ENCODE results near the gene ARHGAP8. TPM values are rescaled to one million over a fixed set of nuclear protein-coding genes. Genes with fewer than 3 reads are reported as not detected.

Gene ARHGAP8
- total and polyA plus RNA-seq, 8 donors, result 7.8 to 63.6 (median 11.3) TPM

DNA sequence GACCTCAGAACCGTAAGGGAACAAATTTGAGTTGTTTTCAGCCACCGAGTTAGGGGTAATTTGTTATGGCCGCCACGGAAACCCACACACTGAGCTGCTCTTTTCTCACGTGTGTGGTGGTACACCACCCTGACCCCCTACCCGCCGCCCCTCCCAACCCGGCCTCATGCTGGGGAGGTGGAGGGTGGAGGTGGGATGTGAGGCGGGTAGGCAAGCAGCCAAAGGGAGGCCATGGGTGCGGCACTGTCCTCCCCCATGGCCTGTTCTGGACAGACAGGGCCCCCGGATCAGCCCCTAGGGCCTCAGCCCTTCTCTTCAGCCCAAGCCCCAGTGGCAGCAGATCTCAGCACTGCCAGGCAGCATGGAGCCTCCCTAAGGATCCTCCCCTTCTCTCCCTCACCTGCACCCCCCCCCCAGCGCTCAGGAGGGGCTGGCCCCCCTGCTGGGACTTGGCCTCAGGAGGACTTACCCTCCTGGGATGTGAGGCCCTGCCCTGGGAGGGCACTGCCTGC is 42.4 kb upstream of the ARHGAP8 start:
- DNase-seq, result no peak
- TF ChIP-seq CTCF (IDR thresholded peaks at IDR 0.05) (no peak), POLR2A (IDR thresholded peaks at IDR 0.05) (no peak), EP300 (IDR thresholded peaks at IDR 0.05) (no peak), POLR2AphosphoS5 (IDR thresholded peaks at IDR 0.05) (no peak)
- intact Hi-C loops (cut with DNase I; ENCODE audit: low total_unique reads), result no loop called here
- Histone ChIP-seq H3K4me1 (peaks cover 11 to 22% (median 16%) of the 10 kb centered on the region in 4 donors), H3K27ac (peak overlapping the region in 3 of 5 donors; percentile 44 to 66 (median 56)), H3K36me3 (peaks cover 0 to 5% (median 4%) of the 10 kb centered on the region in 4 donors), H3K9me3 (no peaks in the 10 kb centered on the region), H3K4me3 (no peak overlapping the region), H3K27me3 (no peaks in the 10 kb centered on the region)
- 79 to 100% (median 82%) methylated on average over 2 to 12 of the region's 12 CpGs for WGBS, 5 donors

DNA sequence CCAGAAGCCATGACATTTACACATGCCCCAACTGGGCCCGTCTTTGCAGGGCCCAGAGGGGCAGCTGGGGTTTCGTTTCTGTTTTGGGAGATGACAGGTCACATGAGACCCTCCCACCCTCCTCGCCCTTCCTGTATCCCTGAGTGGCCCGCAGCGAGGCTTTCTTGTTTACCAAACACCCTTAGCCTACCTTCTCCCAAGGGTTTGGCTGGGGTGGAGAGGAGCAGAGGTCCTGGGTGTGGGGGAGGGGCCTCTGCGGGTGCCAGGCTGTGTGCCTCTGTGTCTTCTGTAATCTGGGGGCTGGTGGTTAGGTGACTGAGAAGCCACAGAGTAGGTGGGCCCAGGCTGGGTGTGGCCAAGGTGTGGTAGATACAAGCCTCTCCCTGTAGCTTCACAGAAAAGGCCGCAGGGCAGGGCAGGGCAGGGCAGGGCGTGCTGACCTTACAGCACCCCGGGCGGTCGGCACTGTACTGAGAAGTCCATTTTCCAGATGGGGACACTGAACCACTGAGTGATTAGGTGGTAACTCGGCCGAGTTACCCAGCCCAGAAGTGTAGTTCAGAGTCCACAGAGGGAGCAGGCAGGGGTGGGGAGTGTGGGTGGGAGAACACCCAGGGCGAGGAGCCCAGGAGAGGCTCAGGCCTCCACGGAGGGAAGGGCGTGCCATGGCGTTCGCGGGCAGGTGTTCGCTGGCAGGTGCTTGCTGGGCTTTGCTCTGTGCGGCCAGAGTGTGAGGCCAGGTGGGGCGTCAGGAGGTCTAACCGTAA is 41.7 kb upstream of the ARHGAP8 start:
- no peak overlapping the region for H3K4me3 ChIP-seq
- TF ChIP-seq POLR2A (IDR thresholded peaks at IDR 0.05), result no peak
- H3K9me3 ChIP-seq, result no peaks in the 10 kb centered on the region
- intact Hi-C loops (cut with DNase I; ENCODE audit: low total_unique reads), result no loop called here
- peaks cover 0 to 11% (median 10%) of the 10 kb centered on the region in 4 donors for H3K36me3 ChIP-seq
- peaks cover 11 to 22% (median 16%) of the 10 kb centered on the region in 4 donors for H3K4me1 ChIP-seq
- peak overlapping the region in 4 of 5 donors; percentile 1 to 66 (median 50) for H3K27ac ChIP-seq
- no peaks in the 10 kb centered on the region for H3K27me3 ChIP-seq
- WGBS, 5 donors, result 26 to 52% (median 34%) methylated on average over 19 to 23 of the region's 23 CpGs
- peak; percentile 45 to 59 for DNase-seq

DNA sequence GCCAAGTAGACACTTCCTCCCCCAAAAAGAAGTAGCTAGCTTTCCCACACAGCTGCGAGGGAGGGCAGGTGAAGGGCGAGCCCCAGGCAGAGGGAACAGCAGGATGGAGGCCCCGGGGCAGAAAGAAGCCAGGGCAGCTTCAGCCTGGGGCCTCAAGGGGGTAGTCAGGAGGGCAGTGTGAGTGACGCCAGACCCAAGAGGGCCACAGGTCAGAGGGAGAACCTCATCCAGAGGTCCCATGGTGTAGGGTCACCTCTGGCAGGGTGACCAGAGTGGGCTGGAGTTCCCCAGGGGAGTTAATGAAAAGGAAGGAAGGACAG is 41.2 kb upstream of the ARHGAP8 start:
- intact Hi-C loops (cut with DNase I; ENCODE audit: low total_unique reads), result no loop called here
- peaks cover 0 to 16% (median 15%) of the 10 kb centered on the region in 4 donors for H3K36me3 ChIP-seq

GRCh38 chr22:44711690-44712555 is 40.5 kb upstream of the ARHGAP8 start:
- Histone ChIP-seq H3K4me1 (peaks cover 11 to 22% (median 16%) of the 10 kb centered on the region in 4 donors), H3K9me3 (no peaks in the 10 kb centered on the region), H3K27me3 (no peaks in the 10 kb centered on the region), H3K27ac (peak overlapping the region in 2 of 5 donors; percentile 1 to 66), H3K4me3 (no peak overlapping the region), H3K36me3 (peaks cover 0 to 21% (median 18%) of the 10 kb centered on the region in 4 donors)
- TF ChIP-seq POLR2AphosphoS5 (IDR thresholded peaks at IDR 0.05) (no peak), CTCF (IDR thresholded peaks at IDR 0.05) (no peak), POLR2A (IDR thresholded peaks at IDR 0.05) (no peak), EP300 (IDR thresholded peaks at IDR 0.05) (no peak)
- DNase-seq, result no peak
- WGBS, 5 donors, result 78 to 91% (median 84%) methylated on average over 16 to 23 of the region's 23 CpGs
- intact Hi-C loops (cut with DNase I; ENCODE audit: low total_unique reads), result no loop called here

More for the DNA sequence above, 41.2 kb upstream of the ARHGAP8 start:
- H3K9me3 ChIP-seq, result no peaks in the 10 kb centered on the region
- no peaks in the 10 kb centered on the region for H3K27me3 ChIP-seq
- TF ChIP-seq POLR2AphosphoS5 (IDR thresholded peaks at IDR 0.05) (no peak), POLR2A (IDR thresholded peaks at IDR 0.05) (no peak), CTCF (IDR thresholded peaks at IDR 0.05) (no peak), EP300 (IDR thresholded peaks at IDR 0.05) (no peak)
- WGBS, 5 donors, result 49 to 60% (median 58%) methylated on average over 4 of the region's 4 CpGs
- H3K4me1 ChIP-seq, result peaks cover 11 to 22% (median 16%) of the 10 kb centered on the region in 4 donors
- H3K27ac ChIP-seq, result peak overlapping the region in 2 of 5 donors; percentile 1 to 66
- H3K4me3 ChIP-seq, result no peak overlapping the region
- peak in 1 of 2 donors; percentile 66 for DNase-seq
